ENCODE data around the gene ITGAV. TPM values are rescaled to one million over a fixed set of nuclear protein-coding genes. Genes with fewer than 3 reads are reported as not detected.

ITGAV gene
- total RNA-seq, 1 donor from 2014 or later: 124 TPM

Other genes with a start within 250 kb of the ITGAV start
- gene ZC3H15, start 103.8 kb upstream of the ITGAV start, total RNA-seq: 25.8 TPM
- 2.3 TPM for gene FAM171B, start 104.0 kb downstream of the ITGAV start, total RNA-seq

Measured in Right ventricle myocardium superior (tissue), 1 donor.